Spleen (tissue), 11 donors: ENCODE results near the gene SMIM28. TPM values are rescaled to one million over a fixed set of nuclear protein-coding genes. Genes with fewer than 3 reads are reported as not detected.
"Not testable (repeated sequence)": the region's sequence is repeated elsewhere in the genome, so short reads cannot be mapped to it uniquely, and the experiment has no call there.

ENCODE experiments used
- DNase-seq: peaks from one replicate; pipeline ENCODE4 v3.0.0-alpha.2; 2020
- H3K27ac ChIP-seq, 8 donors: fragments of 200-600 bp; sonication (generic) in 7 of 8; 1 replicate in 4 of 8; 2 replicates in 4 of 8; pipeline versions ENCODE4 v1.5.0 to v1.8.0; 2016 to 2021; ENCODE audit warnings: inconsistent platforms in 4 of 8, mild to moderate bottlenecking in 4 of 8, moderate library complexity in 1 of 8
- H3K27me3 ChIP-seq, 7 donors: fragments of 200-600 bp; sonication (generic) in 6 of 7; replicated peaks in 1 of 7; 1 replicate in 4 of 7; 2 replicates in 3 of 7; pipeline versions ENCODE4 v1.5.0 to v1.8.0; 2016 to 2021; ENCODE audit warnings: inconsistent platforms in 3 of 7, mild to moderate bottlenecking in 1 of 7
- H3K36me3 ChIP-seq, 6 donors: fragments of 200-600 bp; sonication (generic) in 5 of 6; 1 replicate in 4 of 6; 2 replicates in 2 of 6; pipeline versions ENCODE4 v1.5.0 to v1.8.0; 2016 to 2021; ENCODE audit warnings: inconsistent platforms in 2 of 6
- H3K4me1 ChIP-seq, 6 donors: fragments of 200-600 bp; sonication (generic) in 5 of 6; 1 replicate in 3 of 6; 2 replicates in 3 of 6; pipeline versions ENCODE4 v1.5.0 to v1.8.0; 2016 to 2021; ENCODE audit warnings: inconsistent platforms in 3 of 6
- H3K4me3 ChIP-seq, 8 donors: fragments of 200-600 bp; sonication (generic) in 7 of 8; 1 replicate in 4 of 8; 2 replicates in 4 of 8; pipeline versions ENCODE4 v1.5.0 to v1.8.0; 2016 to 2021; ENCODE audit warnings: inconsistent platforms in 4 of 8, mild to moderate bottlenecking in 4 of 8, moderate library complexity in 2 of 8
- H3K9me3 ChIP-seq, 8 donors: fragments of 200-600 bp; sonication (generic) in 7 of 8; 1 replicate in 4 of 8; 2 replicates in 4 of 8; pipeline versions ENCODE4 v1.5.0 to v1.8.0; 2016 to 2021; ENCODE audit warnings: inconsistent platforms in 4 of 8
- POLR2A ChIP-seq, 3 donors: fragments of 450-650 bp; IDR thresholded peaks; one replicate each; pipeline ENCODE4 v1.5.1; 2017; ENCODE audit warnings: antibody characterized with exemption in 3 of 3, mild to moderate bottlenecking in 1 of 3
- POLR2AphosphoS5 ChIP-seq, 3 donors: sonication (generic); formaldehyde crosslinking; IDR thresholded peaks; one replicate each; pipeline ENCODE4 v1.5.1; 2017; ENCODE audit warnings: antibody characterized with exemption in 3 of 3
- WGBS, 5 donors: extraction: QIAGEN DNeasy Blood & Tissue Kit in 3 of 5; methylation state at CpG; one replicate each; pipeline versions ENCODE4 v1.1.5 to v1.1.7; 2013 to 2018; 5-methylcytosine and 5-hydroxymethylcytosine counted together
- intact Hi-C: fragments of 100-400 bp; cut with DNase I; formaldehyde crosslinking; loops from one replicate; pipeline ENCODE4 v1.15.0; 2023; ENCODE audit warnings: low total_unique reads
- polyA plus RNA-seq, 3 donors: library from polyadenylated mRNA; stranded (reverse); fragments of 200-250 nt; gene quantifications; one replicate each; pipeline ENCODE4 v1.2.1, GENCODE V29; 2013
- total RNA-seq, 7 donors: library from RNA; depleted of rRNA in 3 of 7; stranded (reverse); fragments of >200 nt in 3 of 7; fragmentation: NEBNext Ultra II Directional in 4 of 7; extraction: Animal tissue kit (Norgen Biotek cat#: 25700) in 4 of 7; gene quantifications; one replicate each; pipeline versions ENCODE4 v1.1.0 to v1.2.1, GENCODE V29; 2016 to 2021
- TF ChIP-seq, protein P1 (sequence below), 11 experiments: fragments of 200-600 bp in 7 of 11; fragments of 450-650 bp in 4 of 11; sonication (generic) in 4 of 11; IDR thresholded peaks in 8 of 11; conservative IDR thresholded peaks in 3 of 11; 1 replicate in 7 of 11; 2 replicates in 4 of 11; pipeline versions ENCODE4 v1.4.0 to v1.8.0; 2016 to 2021; ENCODE audit warnings: antibody characterized with exemption in 11 of 11, inconsistent platforms in 4 of 11, mild to moderate bottlenecking in 1 of 11
- donor health status: healthy with polysubstance abuse.
- donor health status: DM: no; HTN: no; CAD: no; lungs with moderate emphysema.
- donor health status: DM: no; HTN: no; CAD: no.
- donor health status: Bipolar disorder and iron deficiency.
- donor health status: healthy.
- donor health status: DM: no; HTN: no; CAD: no.
- donor health status: DM: yes; HTN: yes; CAD: no.

Gene SMIM28
- total and polyA plus RNA-seq, 10 donors: not detected

DNA sequence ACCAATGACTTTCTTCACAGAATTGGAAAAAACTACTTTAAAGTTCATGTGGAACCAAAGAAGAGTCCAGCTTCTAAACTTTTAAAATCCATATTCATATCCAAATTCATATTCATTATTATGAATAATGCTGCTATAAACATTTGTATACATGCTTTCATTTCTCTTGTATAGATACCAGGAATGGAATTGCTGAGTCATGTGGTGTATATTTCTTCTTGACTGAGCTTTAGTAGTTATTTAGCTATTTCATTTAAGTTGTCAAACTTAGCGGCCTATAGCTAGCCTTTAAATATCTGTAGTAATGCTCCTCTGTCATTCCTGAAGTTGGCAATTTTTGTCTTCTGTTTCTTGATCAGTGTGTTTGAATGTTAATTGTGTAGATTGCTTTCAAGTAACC, 19.8 kb upstream of the SMIM28 start:
- no peaks in the 10 kb centered on the region for H3K36me3 ChIP-seq
- DNase-seq: no peak
- peaks cover 0 to 6% (median 0%) of the 10 kb centered on the region in 7 donors for H3K27me3 ChIP-seq
- H3K4me3 ChIP-seq: no peak overlapping the region
- no peaks in the 10 kb centered on the region for H3K9me3 ChIP-seq
- WGBS, 5 donors: 84 to 90% (median 88%) methylated on average over 1 of the region's 1 CpG
- H3K27ac ChIP-seq: no peak overlapping the region
- intact Hi-C loops: no loop called here
- TF ChIP-seq, protein P1, sequence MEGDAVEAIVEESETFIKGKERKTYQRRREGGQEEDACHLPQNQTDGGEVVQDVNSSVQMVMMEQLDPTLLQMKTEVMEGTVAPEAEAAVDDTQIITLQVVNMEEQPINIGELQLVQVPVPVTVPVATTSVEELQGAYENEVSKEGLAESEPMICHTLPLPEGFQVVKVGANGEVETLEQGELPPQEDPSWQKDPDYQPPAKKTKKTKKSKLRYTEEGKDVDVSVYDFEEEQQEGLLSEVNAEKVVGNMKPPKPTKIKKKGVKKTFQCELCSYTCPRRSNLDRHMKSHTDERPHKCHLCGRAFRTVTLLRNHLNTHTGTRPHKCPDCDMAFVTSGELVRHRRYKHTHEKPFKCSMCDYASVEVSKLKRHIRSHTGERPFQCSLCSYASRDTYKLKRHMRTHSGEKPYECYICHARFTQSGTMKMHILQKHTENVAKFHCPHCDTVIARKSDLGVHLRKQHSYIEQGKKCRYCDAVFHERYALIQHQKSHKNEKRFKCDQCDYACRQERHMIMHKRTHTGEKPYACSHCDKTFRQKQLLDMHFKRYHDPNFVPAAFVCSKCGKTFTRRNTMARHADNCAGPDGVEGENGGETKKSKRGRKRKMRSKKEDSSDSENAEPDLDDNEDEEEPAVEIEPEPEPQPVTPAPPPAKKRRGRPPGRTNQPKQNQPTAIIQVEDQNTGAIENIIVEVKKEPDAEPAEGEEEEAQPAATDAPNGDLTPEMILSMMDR (IDR thresholded peaks at IDR 0.05 in 8 of 11, conservative IDR thresholded peaks at IDR 0.05 in 3 of 11): no peak
- TF ChIP-seq POLR2A (IDR thresholded peaks at IDR 0.05): no peak
- no peak for TF ChIP-seq POLR2AphosphoS5 (IDR thresholded peaks at IDR 0.05)
- H3K4me1 ChIP-seq: no peaks in the 10 kb centered on the region

DNA sequence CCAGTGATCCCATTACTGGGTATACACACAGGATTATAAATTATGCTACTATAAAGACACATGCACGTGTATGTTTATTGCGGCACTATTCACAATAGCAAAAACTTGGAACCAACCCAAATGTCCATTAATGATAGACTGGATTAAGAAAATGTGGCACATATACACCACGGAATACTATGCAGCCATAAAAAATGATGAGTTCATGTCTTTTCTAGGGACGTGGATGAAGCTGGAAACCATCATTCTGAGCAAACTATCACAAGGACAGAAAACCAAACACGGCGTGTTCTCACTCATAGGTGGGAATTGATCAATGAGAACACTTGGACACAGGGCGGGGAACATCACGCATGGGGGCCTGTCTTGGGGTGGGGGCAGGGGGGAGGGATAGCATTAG, 9.0 kb upstream of the SMIM28 start:
- H3K4me3 ChIP-seq, H3K27ac ChIP-seq, H3K9me3 ChIP-seq, intact Hi-C loops, H3K36me3 ChIP-seq, DNase-seq, H3K4me1 ChIP-seq, H3K27me3 ChIP-seq: not testable (repeated sequence)
- WGBS, 5 donors: 93 to 96% (median 94%) methylated on average over 8 of the region's 8 CpGs

DNA sequence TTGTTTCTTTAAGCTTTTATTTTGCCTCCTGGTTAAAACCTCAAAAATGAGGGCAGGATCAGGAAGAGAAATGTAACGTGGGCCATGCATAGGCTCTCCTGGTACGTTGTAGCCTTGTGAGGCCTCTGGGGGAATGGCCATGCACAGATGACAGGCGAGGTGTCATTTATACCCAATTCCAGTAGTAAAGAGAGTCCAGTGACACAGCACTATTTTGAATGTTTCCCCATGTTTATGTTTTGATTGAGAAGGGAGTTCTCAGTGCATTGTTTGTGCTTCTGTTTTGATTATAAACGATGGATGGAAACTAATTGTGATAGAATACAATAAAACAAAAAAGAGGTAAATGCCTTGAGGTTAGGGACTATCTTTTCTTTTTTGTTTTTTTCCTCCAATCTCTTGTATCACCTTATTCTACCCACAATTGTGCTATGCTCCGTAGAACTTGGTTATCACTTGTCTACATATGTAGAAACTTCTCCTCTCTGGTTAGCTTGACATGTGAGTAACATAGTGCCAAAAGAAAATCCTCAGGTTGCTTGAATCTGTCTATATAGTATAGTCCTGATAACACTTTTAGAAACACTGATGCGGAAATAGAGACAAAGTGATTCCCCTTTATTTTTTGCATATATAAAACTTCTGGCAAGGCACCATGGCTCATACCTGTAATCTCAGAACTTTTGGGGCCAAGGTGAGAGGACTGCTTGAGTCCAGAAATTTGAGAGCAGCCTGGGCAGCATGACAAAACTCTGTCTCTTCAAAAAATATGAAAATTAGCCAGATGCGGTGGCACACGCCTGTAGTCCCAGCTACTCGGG, 6.9 kb upstream of the SMIM28 start:
- WGBS, 5 donors: 75 to 82% (median 77%) methylated on average over 9 of the region's 9 CpGs
- H3K36me3 ChIP-seq: no peaks in the 10 kb centered on the region
- no peaks in the 10 kb centered on the region for H3K27me3 ChIP-seq
- no peaks in the 10 kb centered on the region for H3K4me1 ChIP-seq
- no peak overlapping the region for H3K4me3 ChIP-seq
- DNase-seq: no peak
- H3K9me3 ChIP-seq: peaks cover 0 to 8% (median 0%) of the 10 kb centered on the region in 8 donors
- intact Hi-C loops: no loop called here
- no peak for TF ChIP-seq POLR2AphosphoS5 (IDR thresholded peaks at IDR 0.05)
- no peak overlapping the region for H3K27ac ChIP-seq

DNA sequence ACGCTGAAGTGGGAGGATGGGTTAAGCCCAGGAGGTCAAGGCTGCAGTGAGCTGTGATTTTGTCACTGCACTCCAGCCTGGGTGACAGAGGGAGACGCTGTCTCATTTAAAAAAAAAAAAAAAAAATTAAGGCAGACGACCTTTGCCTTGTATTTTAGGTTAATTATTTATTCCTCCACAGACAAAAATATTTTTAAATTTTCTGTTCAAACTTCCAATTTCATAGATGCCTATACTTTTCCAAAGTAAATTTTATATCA, 6.3 kb upstream of the SMIM28 start:
- intact Hi-C loops: no loop called here
- TF ChIP-seq, protein P1 (IDR thresholded peaks at IDR 0.05 in 8 of 11, conservative IDR thresholded peaks at IDR 0.05 in 3 of 11): no peak
- TF ChIP-seq POLR2AphosphoS5 (IDR thresholded peaks at IDR 0.05) (no peak), POLR2A (IDR thresholded peaks at IDR 0.05) (no peak)
- H3K27ac ChIP-seq: no peak overlapping the region
- H3K27me3 ChIP-seq: no peaks in the 10 kb centered on the region
- 69 to 79% (median 76%) methylated on average over 3 of the region's 3 CpGs for WGBS, 5 donors
- H3K4me3 ChIP-seq: no peak overlapping the region
- H3K4me1 ChIP-seq: no peaks in the 10 kb centered on the region
- no peaks in the 10 kb centered on the region for H3K36me3 ChIP-seq
- no peak for DNase-seq
- H3K9me3 ChIP-seq: peaks cover 0 to 8% (median 0%) of the 10 kb centered on the region in 8 donors

DNA sequence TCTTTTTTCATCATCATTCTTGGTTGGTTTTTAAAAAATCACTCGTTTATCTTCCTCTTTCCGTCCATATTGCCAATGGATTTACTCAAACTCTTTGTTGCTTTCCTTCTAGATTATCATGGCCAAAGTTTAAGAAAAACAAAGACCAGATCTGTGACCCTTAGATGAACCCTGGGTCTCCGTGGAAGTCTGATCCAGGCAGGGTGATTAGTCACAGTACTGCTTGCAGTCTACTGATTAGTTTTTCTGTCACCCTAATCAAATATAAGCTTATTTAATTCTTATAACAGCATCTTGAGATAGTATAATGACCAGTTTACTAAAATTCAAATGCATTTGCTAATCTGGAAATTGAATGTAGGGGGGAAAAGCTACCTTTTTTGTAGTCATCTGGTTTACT, 6.0 kb upstream of the SMIM28 start:
- H3K36me3 ChIP-seq: no peaks in the 10 kb centered on the region
- no peaks in the 10 kb centered on the region for H3K27me3 ChIP-seq
- no peaks in the 10 kb centered on the region for H3K4me1 ChIP-seq
- TF ChIP-seq, protein P1 (IDR thresholded peaks at IDR 0.05 in 8 of 11, conservative IDR thresholded peaks at IDR 0.05 in 3 of 11): no peak
- TF ChIP-seq POLR2AphosphoS5 (IDR thresholded peaks at IDR 0.05): no peak
- TF ChIP-seq POLR2A (IDR thresholded peaks at IDR 0.05): no peak
- H3K9me3 ChIP-seq: peaks cover 0 to 8% (median 0%) of the 10 kb centered on the region in 8 donors
- H3K27ac ChIP-seq: no peak overlapping the region
- WGBS, 5 donors: 53 to 69% (median 62%) methylated on average over 3 of the region's 3 CpGs
- no peak for DNase-seq
- intact Hi-C loops: no loop called here
- no peak overlapping the region for H3K4me3 ChIP-seq
